ENCODE data around the gene LDLRAD4.

GRCh38 chr18:13491138-13491537, 272.6 kb downstream of the LDLRAD4 start:
- TF ChIP-seq GATA2 (IDR thresholded peaks at IDR 0.05; ENCODE audit: low read depth, low read length) (no peak), GATA3 (IDR thresholded peaks at IDR 0.05; ENCODE audit: low read depth, low read length) (no peak)
